ENCODE data around the gene SPOCK2.
"Not testable (repeated sequence)": the region's sequence is repeated elsewhere in the genome, so short reads cannot be mapped to it uniquely, and the experiment has no call there.

SPOCK2 gene

GRCh38 chr10:72056113-72056512 lies 32.2 kb downstream of the SPOCK2 start:
- DNase-seq (ENCODE audit: low read depth) = no peak

- no peak for DNase-seq (ENCODE audit: low read depth)
These were observed 34.7 kb downstream of the SPOCK2 start for GRCh38 chr10:72053690-72054089.

GRCh38 chr10:72050873-72051272 lies 37.5 kb downstream of the SPOCK2 start:
- DNase-seq (ENCODE audit: low read depth) = no peak

GRCh38 chr10:72049969-72050781 lies 38.2 kb downstream of the SPOCK2 start:
- no peak for DNase-seq (ENCODE audit: low read depth)

GRCh38 chr10:72049472-72049871 lies 38.9 kb downstream of the SPOCK2 start:
- no peak for DNase-seq (ENCODE audit: low read depth)

- DNase-seq (ENCODE audit: low read depth) = peak; percentile 83
These were observed 39.8 kb downstream of the SPOCK2 start for GRCh38 chr10:72048450-72049124.

GRCh38 chr10:72045586-72045985 lies 42.8 kb downstream of the SPOCK2 start:
- no peak for DNase-seq (ENCODE audit: low read depth)

- DNase-seq (ENCODE audit: low read depth) = no peak
These were observed 43.8 kb downstream of the SPOCK2 start for GRCh38 chr10:72044417-72045041.

GRCh38 chr10:72043016-72043834 lies 45.1 kb downstream of the SPOCK2 start:
- no peak for DNase-seq (ENCODE audit: low read depth)

- DNase-seq (ENCODE audit: low read depth) = no peak
These were observed 46.9 kb downstream of the SPOCK2 start for GRCh38 chr10:72041491-72041890.

- DNase-seq (ENCODE audit: low read depth) = no peak
These were observed 49.0 kb downstream of the SPOCK2 start for GRCh38 chr10:72039377-72039776.

GRCh38 chr10:72038458-72039001 lies 49.8 kb downstream of the SPOCK2 start:
- no peak for DNase-seq (ENCODE audit: low read depth)

GRCh38 chr10:72037811-72038210 lies 50.5 kb downstream of the SPOCK2 start:
- no peak for DNase-seq (ENCODE audit: low read depth)

- no peak for DNase-seq (ENCODE audit: low read depth)
These were observed 51.1 kb downstream of the SPOCK2 start for GRCh38 chr10:72037266-72037665.

GRCh38 chr10:72035252-72035887 lies 53.0 kb downstream of the SPOCK2 start:
- no peak for DNase-seq (ENCODE audit: low read depth)

GRCh38 chr10:72034761-72035160 lies 53.6 kb downstream of the SPOCK2 start:
- no peak for DNase-seq (ENCODE audit: low read depth)

GRCh38 chr10:72034040-72034499 lies 54.3 kb downstream of the SPOCK2 start:
- DNase-seq (ENCODE audit: low read depth) = no peak

- not testable (repeated sequence) for DNase-seq (ENCODE audit: low read depth)
These were observed 55.8 kb downstream of the SPOCK2 start for GRCh38 chr10:72032409-72033162.

- no peak for DNase-seq (ENCODE audit: low read depth)
These were observed 56.6 kb downstream of the SPOCK2 start for GRCh38 chr10:72031706-72032105.

- DNase-seq (ENCODE audit: low read depth) = no peak
These were observed 57.4 kb downstream of the SPOCK2 start for GRCh38 chr10:72030762-72031543.

Measured in stimulated activated CD4-positive, alpha-beta T cell treated with anti-CD3 and anti-CD28 coated beads, Interleukin-2, amount 100 ng/mL, for 4 hours (primary cell).